Measurements from ENCODE around the gene GPR176.

The GPR176 gene

GRCh38 chr15:39922462-39923092 is 2.5 kb upstream of the GPR176 start:
- TF ChIP-seq, protein P1, sequence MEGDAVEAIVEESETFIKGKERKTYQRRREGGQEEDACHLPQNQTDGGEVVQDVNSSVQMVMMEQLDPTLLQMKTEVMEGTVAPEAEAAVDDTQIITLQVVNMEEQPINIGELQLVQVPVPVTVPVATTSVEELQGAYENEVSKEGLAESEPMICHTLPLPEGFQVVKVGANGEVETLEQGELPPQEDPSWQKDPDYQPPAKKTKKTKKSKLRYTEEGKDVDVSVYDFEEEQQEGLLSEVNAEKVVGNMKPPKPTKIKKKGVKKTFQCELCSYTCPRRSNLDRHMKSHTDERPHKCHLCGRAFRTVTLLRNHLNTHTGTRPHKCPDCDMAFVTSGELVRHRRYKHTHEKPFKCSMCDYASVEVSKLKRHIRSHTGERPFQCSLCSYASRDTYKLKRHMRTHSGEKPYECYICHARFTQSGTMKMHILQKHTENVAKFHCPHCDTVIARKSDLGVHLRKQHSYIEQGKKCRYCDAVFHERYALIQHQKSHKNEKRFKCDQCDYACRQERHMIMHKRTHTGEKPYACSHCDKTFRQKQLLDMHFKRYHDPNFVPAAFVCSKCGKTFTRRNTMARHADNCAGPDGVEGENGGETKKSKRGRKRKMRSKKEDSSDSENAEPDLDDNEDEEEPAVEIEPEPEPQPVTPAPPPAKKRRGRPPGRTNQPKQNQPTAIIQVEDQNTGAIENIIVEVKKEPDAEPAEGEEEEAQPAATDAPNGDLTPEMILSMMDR (conservative IDR thresholded peaks at IDR 0.05; ENCODE audit: low read length) = 0 out of 2 replicates have a peak, but pooled peaks have one; percentile 3
- peak; percentile 48 for DNase-seq (ENCODE audit: low read depth)
- no peak overlapping the region for H3K4me3 ChIP-seq (ENCODE audit: low read length)

- H3K4me3 ChIP-seq (ENCODE audit: low read length) = peak overlapping the region; percentile 94
- TF ChIP-seq, protein P1 (conservative IDR thresholded peaks at IDR 0.05; ENCODE audit: low read length) = no peak
- no peak for DNase-seq (ENCODE audit: low read depth)
These were observed 1.2 kb upstream of the GPR176 start for GRCh38 chr15:39921274-39921638.

- TF ChIP-seq, protein P1 (conservative IDR thresholded peaks at IDR 0.05; ENCODE audit: low read length) = no peak
- H3K4me3 ChIP-seq (ENCODE audit: low read length) = peak overlapping the region; percentile 94
- DNase-seq (ENCODE audit: low read depth) = peak; percentile 81
These were observed 626 bp upstream of the GPR176 start for GRCh38 chr15:39920510-39921273.

GRCh38 chr15:39919411-39919747 is 687 bp downstream of the GPR176 start:
- peak overlapping the region; percentile 94 for H3K4me3 ChIP-seq (ENCODE audit: low read length)
- DNase-seq (ENCODE audit: low read depth) = no peak
- TF ChIP-seq, protein P1 (conservative IDR thresholded peaks at IDR 0.05; ENCODE audit: low read length) = no peak

- peak; percentile 94 for DNase-seq (ENCODE audit: low read depth)
- TF ChIP-seq, protein P1 (conservative IDR thresholded peaks at IDR 0.05; ENCODE audit: low read length) = no peak
- peak overlapping the region; percentile 94 for H3K4me3 ChIP-seq (ENCODE audit: low read length)
These were observed 1.2 kb downstream of the GPR176 start for GRCh38 chr15:39918688-39919385.

DNA sequence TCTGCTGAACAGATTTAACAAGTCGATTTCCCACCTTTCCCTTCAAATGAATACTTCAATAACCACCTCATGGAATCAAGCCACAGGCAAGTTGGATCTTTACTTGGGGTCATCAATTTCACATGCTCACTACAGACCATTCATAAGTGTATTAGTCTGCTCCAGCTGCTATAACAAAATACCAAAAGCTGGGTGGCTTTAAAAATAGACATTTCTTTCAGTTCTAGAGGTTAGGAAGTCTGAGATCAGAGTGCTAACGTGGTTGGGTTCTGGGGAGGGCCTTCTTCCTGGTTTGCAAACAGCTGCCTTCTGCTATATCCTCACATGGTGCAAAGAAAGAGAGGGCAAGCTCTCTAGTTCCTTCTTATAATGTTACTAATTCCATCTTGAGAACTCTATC is 5.1 kb downstream of the GPR176 start:
- no peak overlapping the region for H3K4me3 ChIP-seq (ENCODE audit: low read length)
- TF ChIP-seq, protein P1 (conservative IDR thresholded peaks at IDR 0.05; ENCODE audit: low read length) = no peak

More for the DNA sequence above, 5.1 kb downstream of the GPR176 start:
- no peak for DNase-seq (ENCODE audit: low read depth)
